Measurements from ENCODE around the gene PKP4. TPM values are rescaled to one million over a fixed set of nuclear protein-coding genes. Genes with fewer than 3 reads are reported as not detected.

PKP4 gene
- total RNA-seq, 6 donors from 2014 or later = 37.5 to 160 (median 60.8) TPM

- Histone ChIP-seq H3K4me3 (peak overlapping the region in 2 of 4 donors; percentile 77 to 92), H3K4me1 (peaks cover 22 to 40% (median 27%) of the 10 kb centered on the region in 4 donors), H3K9me3 (no peaks in the 10 kb centered on the region), H3K36me3 (no peaks in the 10 kb centered on the region), H3K27me3 (no peaks in the 10 kb centered on the region), H3K27ac (peak overlapping the region in 1 of 4 donors; percentile 94)
- no peak for TF ChIP-seq POLR2AphosphoS5 (IDR thresholded peaks at IDR 0.05)
- TF ChIP-seq POLR2A (IDR thresholded peaks at IDR 0.05) = no peak
- TF ChIP-seq CTCF (IDR thresholded peaks at IDR 0.05) = no peak
- no peak for DNase-seq
- no peak for ATAC-seq (ENCODE audit: low FRiP score in 2 of 2)
- WGBS, 2 donors = 42 to 46% methylated on average over 9 of the region's 9 CpGs
Observed at GRCh38 chr2:158459161-158460003, 2.6 kb downstream of the PKP4 start.

DNA sequence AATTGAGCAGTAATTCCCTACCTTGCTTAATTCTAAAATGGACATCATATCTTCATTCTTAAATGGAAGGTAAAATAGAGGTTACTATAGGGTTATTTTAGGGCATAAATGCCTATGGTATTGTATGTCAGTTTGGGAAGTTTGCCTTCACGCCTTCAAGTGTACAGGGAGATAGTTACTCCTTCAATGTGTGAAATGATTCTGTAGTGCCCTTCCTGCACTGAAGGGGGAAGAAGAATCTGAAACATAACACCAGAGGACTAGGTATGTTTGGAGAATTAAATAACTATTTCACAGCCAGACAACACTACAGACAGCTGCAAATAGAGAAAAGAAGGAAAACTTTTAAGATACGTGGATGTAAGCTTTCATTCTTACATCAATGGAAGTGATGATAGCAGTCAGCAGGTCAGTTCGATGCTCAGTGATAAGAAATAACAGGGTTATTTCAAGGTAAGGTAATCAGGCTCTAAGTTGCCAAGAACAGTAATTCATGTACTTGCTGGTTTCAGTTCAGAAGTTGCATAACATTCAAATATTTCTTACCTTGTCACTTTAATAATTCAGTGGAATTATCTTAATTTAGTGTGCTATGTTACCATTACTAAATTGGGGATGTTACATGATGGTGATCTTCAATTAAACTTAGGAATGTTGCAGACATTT lies 4.0 kb downstream of the PKP4 start:
- Histone ChIP-seq H3K9me3 (no peaks in the 10 kb centered on the region), H3K27ac (no peak overlapping the region), H3K36me3 (no peaks in the 10 kb centered on the region), H3K27me3 (no peaks in the 10 kb centered on the region), H3K4me1 (peaks cover 22 to 38% (median 27%) of the 10 kb centered on the region in 4 donors), H3K4me3 (no peak overlapping the region)
- ATAC-seq (ENCODE audit: low FRiP score in 2 of 2) (no peak), DNase-seq (no peak)
- TF ChIP-seq CTCF (IDR thresholded peaks at IDR 0.05) = peak in 1 of 6 experiments; percentile 21
- TF ChIP-seq POLR2A (IDR thresholded peaks at IDR 0.05) = no peak
- WGBS, 2 donors = 39 to 48% methylated on average over 3 of the region's 3 CpGs

GRCh38 chr2:158463496-158464095 lies 6.8 kb downstream of the PKP4 start:
- H3K4me3 ChIP-seq = no peak overlapping the region
- no peak for TF ChIP-seq EP300 (IDR thresholded peaks at IDR 0.05)
- no peak for TF ChIP-seq POLR2AphosphoS5 (IDR thresholded peaks at IDR 0.05)
- DNase-seq (no peak), ATAC-seq (ENCODE audit: low FRiP score in 2 of 2) (no peak)
- H3K36me3 ChIP-seq = no peaks in the 10 kb centered on the region
- H3K4me1 ChIP-seq = peaks cover 13 to 24% (median 21%) of the 10 kb centered on the region in 4 donors
- no peaks in the 10 kb centered on the region for H3K9me3 ChIP-seq
- no peaks in the 10 kb centered on the region for H3K27me3 ChIP-seq
- no peak overlapping the region for H3K27ac ChIP-seq
- 70 to 85% methylated on average over 6 of the region's 6 CpGs for WGBS, 2 donors

- 79% methylated on average over 4 of the region's 4 CpGs for WGBS, 2 donors
- TF ChIP-seq POLR2AphosphoS5 (IDR thresholded peaks at IDR 0.05) (no peak), POLR2A (IDR thresholded peaks at IDR 0.05) (no peak), CTCF (IDR thresholded peaks at IDR 0.05) (peak in 5 of 6 experiments; percentile 12 to 38 (median 27))
- ATAC-seq (ENCODE audit: low FRiP score in 2 of 2) (peak in 1 of 2 donors; percentile 57), DNase-seq (no peak)
- no peak overlapping the region for H3K27ac ChIP-seq
- H3K4me3 ChIP-seq = no peak overlapping the region
- peaks cover 2 to 13% (median 12%) of the 10 kb centered on the region in 4 donors for H3K4me1 ChIP-seq
- no peaks in the 10 kb centered on the region for H3K36me3 ChIP-seq
- H3K27me3 ChIP-seq = no peaks in the 10 kb centered on the region
- H3K9me3 ChIP-seq = no peaks in the 10 kb centered on the region
Observed at GRCh38 chr2:158464426-158465281, 7.9 kb downstream of the PKP4 start.
